Suprapubic skin (tissue), 4 donors: ENCODE data around the gene EYA2. TPM values are rescaled to one million over a fixed set of nuclear protein-coding genes. Genes with fewer than 3 reads are reported as not detected.

ENCODE experiments used
- DNase-seq, 2 donors: peaks; one replicate each; pipeline ENCODE4 v3.0.0-alpha.2; 2019; ENCODE audit warnings: low spot score in 2 of 2
- H3K27ac ChIP-seq: fragments of 200-600 bp; sonication (generic); one replicate; pipeline ENCODE4 v1.5.1; 2019
- H3K27me3 ChIP-seq: fragments of 200-600 bp; sonication (generic); one replicate; pipeline ENCODE4 v1.5.1; 2019
- H3K36me3 ChIP-seq: fragments of 200-600 bp; sonication (generic); one replicate; pipeline ENCODE4 v1.5.1; 2019
- H3K4me1 ChIP-seq: fragments of 200-600 bp; sonication (generic); one replicate; pipeline ENCODE4 v1.5.1; 2019
- H3K4me3 ChIP-seq: fragments of 200-600 bp; sonication (generic); one replicate; pipeline ENCODE4 v1.5.1; 2019; ENCODE audit warnings: mild to moderate bottlenecking
- H3K9me3 ChIP-seq: fragments of 200-600 bp; sonication (generic); one replicate; pipeline ENCODE4 v1.5.1; 2019
- EP300 ChIP-seq: sonication (generic); formaldehyde crosslinking; IDR thresholded peaks from one replicate; pipeline ENCODE4 v1.6.1; 2017; ENCODE audit warnings: antibody characterized with exemption
- POLR2A ChIP-seq, 2 donors: fragments of 450-650 bp; IDR thresholded peaks; one replicate each; pipeline ENCODE4 v1.6.1; 2017; ENCODE audit warnings: antibody characterized with exemption in 2 of 2, mild to moderate bottlenecking in 2 of 2, moderate library complexity in 2 of 2
- POLR2AphosphoS5 ChIP-seq, 3 donors: sonication (generic); formaldehyde crosslinking; IDR thresholded peaks; one replicate each; pipeline ENCODE4 v1.6.1; 2017; ENCODE audit warnings: antibody characterized with exemption in 3 of 3
- WGBS: methylation state at CpG from one replicate; pipeline ENCODE4 v1.1.5; 2018; 5-methylcytosine and 5-hydroxymethylcytosine counted together
- total RNA-seq, 4 donors: library from RNA; depleted of rRNA; stranded (reverse); fragments of >200 nt; gene quantifications; one replicate each; pipeline ENCODE4 v1.1.0, GENCODE V29; 2016
- TF ChIP-seq, protein P1 (sequence below), 2 donors: fragments of 200-600 bp in 1 of 2; fragments of 450-650 bp in 1 of 2; sonication (generic) in 1 of 2; IDR thresholded peaks; one replicate each; pipeline ENCODE4 v1.5.1; 2016 to 2019; ENCODE audit warnings: antibody characterized with exemption in 2 of 2, mild to moderate bottlenecking in 1 of 2, moderate library complexity in 1 of 2

The EYA2 gene
- total RNA-seq, 4 donors from 2014 or later: 2.3 to 4.0 (median 3.3) TPM

DNA sequence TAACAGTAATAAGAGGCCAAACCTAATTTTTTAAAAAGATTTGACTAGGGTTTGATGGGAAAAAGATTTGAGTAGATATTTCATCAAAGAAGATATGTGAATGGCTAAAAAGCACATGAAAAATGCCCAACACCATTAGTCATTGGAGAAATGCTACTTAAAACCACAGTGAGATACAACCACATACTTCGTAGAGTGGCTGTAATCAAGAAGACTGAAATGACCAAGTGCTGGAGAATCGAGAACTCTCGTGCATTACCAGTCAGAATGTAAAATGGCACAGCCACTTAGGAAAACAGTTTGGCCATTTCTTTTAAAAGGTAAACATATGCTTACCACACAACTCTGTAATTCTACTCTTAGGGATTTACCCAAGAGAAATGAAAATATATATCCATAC is 175.5 kb downstream of the EYA2 start:
- TF ChIP-seq POLR2AphosphoS5 (IDR thresholded peaks at IDR 0.05) (no peak), EP300 (no peak), POLR2A (IDR thresholded peaks at IDR 0.05) (no peak)
- TF ChIP-seq, protein P1, sequence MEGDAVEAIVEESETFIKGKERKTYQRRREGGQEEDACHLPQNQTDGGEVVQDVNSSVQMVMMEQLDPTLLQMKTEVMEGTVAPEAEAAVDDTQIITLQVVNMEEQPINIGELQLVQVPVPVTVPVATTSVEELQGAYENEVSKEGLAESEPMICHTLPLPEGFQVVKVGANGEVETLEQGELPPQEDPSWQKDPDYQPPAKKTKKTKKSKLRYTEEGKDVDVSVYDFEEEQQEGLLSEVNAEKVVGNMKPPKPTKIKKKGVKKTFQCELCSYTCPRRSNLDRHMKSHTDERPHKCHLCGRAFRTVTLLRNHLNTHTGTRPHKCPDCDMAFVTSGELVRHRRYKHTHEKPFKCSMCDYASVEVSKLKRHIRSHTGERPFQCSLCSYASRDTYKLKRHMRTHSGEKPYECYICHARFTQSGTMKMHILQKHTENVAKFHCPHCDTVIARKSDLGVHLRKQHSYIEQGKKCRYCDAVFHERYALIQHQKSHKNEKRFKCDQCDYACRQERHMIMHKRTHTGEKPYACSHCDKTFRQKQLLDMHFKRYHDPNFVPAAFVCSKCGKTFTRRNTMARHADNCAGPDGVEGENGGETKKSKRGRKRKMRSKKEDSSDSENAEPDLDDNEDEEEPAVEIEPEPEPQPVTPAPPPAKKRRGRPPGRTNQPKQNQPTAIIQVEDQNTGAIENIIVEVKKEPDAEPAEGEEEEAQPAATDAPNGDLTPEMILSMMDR (IDR thresholded peaks at IDR 0.05): no peak
- Histone ChIP-seq H3K27me3 (no peaks in the 10 kb centered on the region), H3K4me3 (no peak overlapping the region), H3K36me3 (no peaks in the 10 kb centered on the region), H3K4me1 (no peaks in the 10 kb centered on the region), H3K27ac (no peak overlapping the region), H3K9me3 (peaks cover 20% of the 10 kb centered on the region)
- no peak for DNase-seq
- WGBS: 94% methylated on average over 3 of the region's 3 CpGs

DNA sequence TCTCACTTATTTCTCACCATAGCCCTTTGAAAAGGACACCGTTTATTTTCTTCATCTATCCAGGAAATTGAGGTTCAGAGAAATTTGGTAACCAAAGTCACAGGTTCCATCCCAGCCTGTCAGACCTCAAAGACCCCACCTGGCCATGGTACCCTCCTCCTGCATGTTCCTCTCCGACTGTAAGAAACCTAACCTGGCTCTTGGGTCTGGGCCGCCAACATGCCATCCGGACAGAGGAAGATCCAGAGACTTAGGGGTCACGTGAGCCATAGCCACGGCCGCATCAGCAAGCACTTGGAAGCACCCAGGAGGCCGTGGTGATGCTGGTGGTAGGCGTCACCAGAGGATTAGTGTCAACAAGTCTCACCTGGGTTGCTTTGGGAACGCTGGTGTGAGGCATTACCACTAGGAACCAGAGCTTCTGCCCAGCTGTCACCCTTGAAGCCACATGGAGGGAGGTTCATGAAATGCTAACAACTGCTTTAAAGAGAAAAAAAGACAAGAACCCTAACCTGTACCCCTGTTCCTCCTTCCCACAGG is 177.1 kb downstream of the EYA2 start:
- Histone ChIP-seq H3K4me3 (no peak overlapping the region), H3K9me3 (peaks cover 18% of the 10 kb centered on the region), H3K27ac (no peak overlapping the region), H3K4me1 (no peaks in the 10 kb centered on the region), H3K36me3 (no peaks in the 10 kb centered on the region), H3K27me3 (no peaks in the 10 kb centered on the region)
- DNase-seq: peak in 1 of 2 donors; percentile 56
- TF ChIP-seq POLR2A (IDR thresholded peaks at IDR 0.05): no peak
- no peak for TF ChIP-seq POLR2AphosphoS5 (IDR thresholded peaks at IDR 0.05)
- TF ChIP-seq, protein P1 (IDR thresholded peaks at IDR 0.05): no peak
- no peak for TF ChIP-seq EP300
- 94% methylated on average over 9 of the region's 10 CpGs for WGBS

DNA sequence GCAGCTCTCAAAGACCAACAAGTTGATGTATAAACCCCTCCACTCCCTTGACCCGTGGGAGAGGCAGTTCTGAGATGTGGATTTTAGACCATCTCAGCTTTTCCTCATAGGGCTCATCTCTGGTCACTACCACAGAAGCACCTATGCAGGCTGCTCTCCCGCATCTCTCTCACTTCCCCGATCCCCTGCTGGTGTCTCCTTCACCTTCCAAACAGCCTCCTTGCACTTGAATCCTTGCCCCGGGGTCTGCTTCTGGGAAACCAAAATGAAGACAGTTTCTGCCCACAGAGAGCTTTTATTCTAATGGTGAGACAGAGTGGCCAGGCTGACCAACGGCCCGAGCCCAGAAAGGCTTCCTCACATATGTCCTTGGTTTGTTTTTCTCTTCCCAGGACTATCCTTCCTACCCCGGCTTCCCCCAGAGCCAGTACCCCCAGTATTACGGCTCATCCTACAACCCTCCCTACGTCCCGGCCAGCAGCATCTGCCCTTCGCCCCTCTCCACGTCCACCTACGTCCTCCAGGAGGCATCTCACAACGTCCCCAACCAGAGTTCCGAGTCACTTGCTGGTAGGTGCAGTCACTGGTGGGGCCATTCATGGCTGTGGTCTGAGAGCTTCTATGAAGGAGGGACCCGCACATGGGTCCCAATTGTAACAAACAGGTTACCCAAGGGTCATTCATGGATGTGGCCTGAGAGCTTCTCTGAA is 179.3 kb downstream of the EYA2 start:
- WGBS: 95% methylated on average over 16 of the region's 16 CpGs
- Histone ChIP-seq H3K9me3 (no peaks in the 10 kb centered on the region), H3K4me1 (no peaks in the 10 kb centered on the region), H3K27me3 (no peaks in the 10 kb centered on the region), H3K4me3 (no peak overlapping the region), H3K27ac (no peak overlapping the region), H3K36me3 (no peaks in the 10 kb centered on the region)
- peak in 1 of 2 donors; percentile 38 for DNase-seq
- TF ChIP-seq EP300 (no peak), POLR2AphosphoS5 (IDR thresholded peaks at IDR 0.05) (no peak), POLR2A (IDR thresholded peaks at IDR 0.05) (no peak)
- TF ChIP-seq, protein P1 (IDR thresholded peaks at IDR 0.05): no peak

DNA sequence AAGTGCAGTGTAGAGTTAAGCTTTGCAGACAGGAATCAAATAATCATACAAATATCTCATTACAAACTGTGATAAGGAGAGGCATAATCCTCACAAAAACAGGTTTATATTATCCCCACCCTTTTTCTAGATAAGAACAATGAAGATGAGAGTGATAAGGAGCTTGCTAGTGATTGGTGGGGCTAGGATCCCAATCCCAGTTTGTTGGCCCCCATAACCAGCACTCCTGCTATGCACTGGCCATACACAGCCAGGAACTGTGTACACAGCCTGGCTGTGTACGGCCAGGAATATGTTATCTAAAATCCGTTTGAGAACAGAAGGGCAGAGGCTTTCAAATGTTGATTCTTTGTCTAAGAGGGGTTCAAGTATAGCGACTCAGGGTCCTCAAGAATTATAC is 180.6 kb downstream of the EYA2 start:
- no peak overlapping the region for H3K27ac ChIP-seq
- no peaks in the 10 kb centered on the region for H3K36me3 ChIP-seq
- no peaks in the 10 kb centered on the region for H3K27me3 ChIP-seq
- no peaks in the 10 kb centered on the region for H3K4me1 ChIP-seq
- H3K9me3 ChIP-seq: no peaks in the 10 kb centered on the region
- TF ChIP-seq POLR2AphosphoS5 (IDR thresholded peaks at IDR 0.05) (no peak), POLR2A (IDR thresholded peaks at IDR 0.05) (no peak), EP300 (no peak)
- TF ChIP-seq, protein P1 (IDR thresholded peaks at IDR 0.05): no peak
- H3K4me3 ChIP-seq: no peak overlapping the region
- 86% methylated on average over 3 of the region's 3 CpGs for WGBS
- DNase-seq: no peak

DNA sequence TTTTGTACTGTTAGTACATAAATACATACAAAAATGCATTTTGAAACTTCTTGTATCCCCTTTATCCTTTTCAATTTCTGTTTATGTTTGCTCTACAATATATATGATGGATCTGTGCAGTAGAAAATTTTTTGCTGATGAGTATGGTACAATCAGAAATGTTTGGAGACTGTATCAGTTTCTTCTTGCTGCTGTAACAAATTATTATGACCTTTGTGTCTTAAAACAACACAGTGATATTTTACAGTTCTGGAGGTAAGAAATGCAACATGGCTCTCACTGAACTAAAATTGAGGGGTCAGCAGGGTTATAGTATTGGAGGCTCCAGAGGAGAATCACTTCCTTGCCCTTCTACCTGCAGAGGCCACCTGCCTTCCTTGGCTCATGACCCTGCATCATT is 184.4 kb downstream of the EYA2 start:
- no peaks in the 10 kb centered on the region for H3K36me3 ChIP-seq
- no peaks in the 10 kb centered on the region for H3K4me1 ChIP-seq
- TF ChIP-seq EP300: no peak
- no peak for TF ChIP-seq POLR2AphosphoS5 (IDR thresholded peaks at IDR 0.05)
- no peak for TF ChIP-seq POLR2A (IDR thresholded peaks at IDR 0.05)
- H3K4me3 ChIP-seq: no peak overlapping the region
- H3K27ac ChIP-seq: no peak overlapping the region
- DNase-seq: no peak
- H3K9me3 ChIP-seq: no peaks in the 10 kb centered on the region
- H3K27me3 ChIP-seq: no peaks in the 10 kb centered on the region
